Hepatocyte (in vitro differentiated cells): ENCODE data around the gene ARHGEF37. TPM values are rescaled to one million over a fixed set of nuclear protein-coding genes. Genes with fewer than 3 reads are reported as not detected.

ENCODE experiments used
- DNase-seq: peaks from one replicate; pipeline ENCODE4 v3.0.0-alpha.2; 2016; ENCODE audit warnings: low spot score
- H2AFZ ChIP-seq: fragments of 200-600 bp; sonication (generic); 2 replicates; pipeline ENCODE4 v1.6.0; 2016; ENCODE audit warnings: antibody characterized with exemption, mild to moderate bottlenecking
- H3K27ac ChIP-seq: fragments of 200-600 bp; sonication (generic); 2 replicates; pipeline ENCODE4 v1.5.1; 2016; ENCODE audit warnings: mild to moderate bottlenecking
- H3K27me3 ChIP-seq: fragments of 200-600 bp; sonication (generic); 2 replicates; pipeline ENCODE4 v1.6.1; 2016
- H3K36me3 ChIP-seq: fragments of 200-600 bp; sonication (generic); replicated peaks from 2 replicates; pipeline ENCODE4 v1.5.1; 2016; ENCODE audit warnings: low read depth; ENCODE audit not compliant: insufficient read depth
- H3K4me1 ChIP-seq: fragments of 200-600 bp; sonication (generic); 2 replicates; pipeline ENCODE4 v1.5.1; 2016; ENCODE audit warnings: mild to moderate bottlenecking, moderate library complexity; ENCODE audit not compliant: insufficient read depth
- H3K4me2 ChIP-seq: fragments of 200-600 bp; sonication (generic); 2 replicates; pipeline ENCODE4 v1.6.0; 2016
- H3K4me3 ChIP-seq: fragments of 200-600 bp; sonication (generic); 2 replicates; pipeline ENCODE4 v1.5.1; 2016; ENCODE audit warnings: mild to moderate bottlenecking
- H3K79me2 ChIP-seq: fragments of 200-600 bp; sonication (generic); 2 replicates; pipeline ENCODE4 v1.6.0; 2017; ENCODE audit warnings: mild to moderate bottlenecking
- H3K9me2 ChIP-seq: fragments of 200-600 bp; sonication (generic); replicated peaks from 2 replicates; pipeline ENCODE4 v1.6.0; 2017; ENCODE audit warnings: mild to moderate bottlenecking; ENCODE audit not compliant: insufficient read depth
- H3K9me3 ChIP-seq: fragments of 200-600 bp; sonication (generic); 2 replicates; pipeline ENCODE4 v1.5.1; 2016; ENCODE audit warnings: low read depth, mild to moderate bottlenecking
- H4K20me1 ChIP-seq: fragments of 200-600 bp; sonication (generic); 2 replicates; pipeline ENCODE4 v1.6.0; 2016; ENCODE audit warnings: mild to moderate bottlenecking; ENCODE audit not compliant: insufficient read depth, poor library complexity, severe bottlenecking
- EZH2 ChIP-seq: fragments of 200-600 bp; sonication (generic); IDR thresholded peaks from 2 replicates; pipeline ENCODE4 v1.6.1; 2016; ENCODE audit warnings: antibody characterized with exemption, mild to moderate bottlenecking, borderline replicate concordance
- EZH2phosphoT487 ChIP-seq: fragments of 200-600 bp; sonication (generic); IDR thresholded peaks from one replicate; pipeline ENCODE4 v1.6.1; 2018; ENCODE audit warnings: antibody characterized with exemption, mild to moderate bottlenecking, low read depth, moderate library complexity; ENCODE audit not compliant: unreplicated experiment, severe bottlenecking
- WGBS: methylation state at CpG from one replicate; pipeline ENCODE4 v1.1.6; 2016; ENCODE audit warnings: low lambda C conversion rate; ENCODE audit errors: missing lambda C conversion rate; 5-methylcytosine and 5-hydroxymethylcytosine counted together
- polyA plus RNA-seq: library from polyadenylated mRNA; unstranded; fragments of >200 nt; fragmentation: Nextera tagmentation; extraction: Ambion mirVana; gene quantifications from 2 replicates; pipeline ENCODE4 v1.2.1, GENCODE V29; 2016
- total RNA-seq: library from RNA; depleted of rRNA; stranded (reverse); fragments of >200 nt; gene quantifications from 2 replicates; pipeline ENCODE4 v1.2.3, GENCODE V29; 2014
- TF ChIP-seq, protein P1 (sequence below): fragments of 200-600 bp; sonication (generic); IDR thresholded peaks from 2 replicates; pipeline ENCODE4 v1.5.1; 2016; ENCODE audit warnings: antibody characterized with exemption, mild to moderate bottlenecking; ENCODE audit not compliant: poor library complexity

Gene ARHGEF37
- total and polyA plus RNA-seq, 2 experiments from 2014 or later = 2.3 to 2.9 TPM

GRCh38 chr5:149651686-149652085 lies 70.4 kb downstream of the ARHGEF37 start:
- Histone ChIP-seq H3K36me3 (no peaks in the 10 kb centered on the region), H3K4me1 (no peaks in the 10 kb centered on the region), H3K27me3 (no peaks in the 10 kb centered on the region), H3K27ac (no peak overlapping the region), H3K4me2 (no peak overlapping the region), H3K9me2 (no peaks in the 10 kb centered on the region), H4K20me1 (no peaks in the 10 kb centered on the region), H2AFZ (no peak overlapping the region), H3K79me2 (no peaks in the 10 kb centered on the region), H3K4me3 (no peak overlapping the region), H3K9me3 (no peaks in the 10 kb centered on the region)
- DNase-seq = no peak
- TF ChIP-seq, protein P1, sequence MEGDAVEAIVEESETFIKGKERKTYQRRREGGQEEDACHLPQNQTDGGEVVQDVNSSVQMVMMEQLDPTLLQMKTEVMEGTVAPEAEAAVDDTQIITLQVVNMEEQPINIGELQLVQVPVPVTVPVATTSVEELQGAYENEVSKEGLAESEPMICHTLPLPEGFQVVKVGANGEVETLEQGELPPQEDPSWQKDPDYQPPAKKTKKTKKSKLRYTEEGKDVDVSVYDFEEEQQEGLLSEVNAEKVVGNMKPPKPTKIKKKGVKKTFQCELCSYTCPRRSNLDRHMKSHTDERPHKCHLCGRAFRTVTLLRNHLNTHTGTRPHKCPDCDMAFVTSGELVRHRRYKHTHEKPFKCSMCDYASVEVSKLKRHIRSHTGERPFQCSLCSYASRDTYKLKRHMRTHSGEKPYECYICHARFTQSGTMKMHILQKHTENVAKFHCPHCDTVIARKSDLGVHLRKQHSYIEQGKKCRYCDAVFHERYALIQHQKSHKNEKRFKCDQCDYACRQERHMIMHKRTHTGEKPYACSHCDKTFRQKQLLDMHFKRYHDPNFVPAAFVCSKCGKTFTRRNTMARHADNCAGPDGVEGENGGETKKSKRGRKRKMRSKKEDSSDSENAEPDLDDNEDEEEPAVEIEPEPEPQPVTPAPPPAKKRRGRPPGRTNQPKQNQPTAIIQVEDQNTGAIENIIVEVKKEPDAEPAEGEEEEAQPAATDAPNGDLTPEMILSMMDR = no peak
- TF ChIP-seq EZH2 = no peak
- TF ChIP-seq EZH2phosphoT487 = no peak
- 83% methylated on average over 1 of the region's 1 CpG for WGBS

DNA sequence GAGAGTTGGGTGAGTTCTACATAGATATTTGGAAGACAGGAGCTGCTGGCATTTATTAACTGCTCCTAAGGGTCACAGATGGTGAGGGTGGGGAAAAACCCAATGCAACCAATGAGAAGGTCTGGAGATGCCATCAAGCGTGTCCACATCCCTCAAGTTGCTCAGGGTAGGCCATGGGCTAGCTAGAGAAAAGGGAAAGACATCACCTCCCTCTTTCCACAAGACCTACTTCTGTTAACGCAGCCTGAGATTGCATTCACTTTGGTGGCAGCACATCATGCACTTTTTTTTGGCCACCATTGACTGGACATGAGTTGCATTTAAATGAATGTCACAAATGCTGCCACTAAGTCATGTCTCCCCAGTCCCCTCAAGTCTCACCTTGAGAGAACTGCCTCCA lies 71.4 kb downstream of the ARHGEF37 start:
- H4K20me1 ChIP-seq = no peaks in the 10 kb centered on the region
- no peak overlapping the region for H3K4me2 ChIP-seq
- no peaks in the 10 kb centered on the region for H3K79me2 ChIP-seq
- no peaks in the 10 kb centered on the region for H3K9me2 ChIP-seq
- H2AFZ ChIP-seq = no peak overlapping the region
- no peaks in the 10 kb centered on the region for H3K4me1 ChIP-seq
- no peaks in the 10 kb centered on the region for H3K27me3 ChIP-seq
- no peaks in the 10 kb centered on the region for H3K36me3 ChIP-seq
- no peak overlapping the region for H3K4me3 ChIP-seq
- no peak for TF ChIP-seq EZH2phosphoT487
- TF ChIP-seq EZH2 = no peak
- TF ChIP-seq, protein P1 = no peak
- DNase-seq = no peak
- 91% methylated on average over 2 of the region's 2 CpGs for WGBS
- no peaks in the 10 kb centered on the region for H3K9me3 ChIP-seq
- H3K27ac ChIP-seq = no peak overlapping the region

DNA sequence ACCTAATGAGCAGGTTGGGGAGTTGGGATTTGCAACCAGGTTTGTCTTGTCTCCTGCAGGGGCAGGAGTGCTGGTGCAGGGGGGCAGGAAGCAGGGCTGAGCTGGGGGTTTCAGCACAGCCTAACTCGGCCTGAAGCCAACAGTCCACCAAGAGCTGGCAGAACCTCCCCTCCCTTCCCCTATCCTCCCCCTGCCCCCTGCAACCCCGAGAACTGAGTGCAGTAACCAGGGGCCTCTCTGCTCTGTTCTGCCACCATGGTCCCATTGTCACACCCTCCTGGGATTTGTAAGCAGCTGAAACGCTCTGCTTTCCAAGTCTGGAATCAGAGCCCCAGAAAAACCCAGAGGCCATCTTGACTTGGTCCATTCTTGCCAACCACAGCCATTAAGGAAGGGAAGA lies 72.9 kb downstream of the ARHGEF37 start:
- Histone ChIP-seq H3K79me2 (no peaks in the 10 kb centered on the region), H2AFZ (no peak overlapping the region), H3K4me1 (no peaks in the 10 kb centered on the region), H3K27ac (no peak overlapping the region), H3K4me2 (no peak overlapping the region), H3K27me3 (no peaks in the 10 kb centered on the region), H3K9me2 (no peaks in the 10 kb centered on the region), H4K20me1 (no peaks in the 10 kb centered on the region), H3K36me3 (no peaks in the 10 kb centered on the region), H3K4me3 (no peak overlapping the region), H3K9me3 (no peaks in the 10 kb centered on the region)
- DNase-seq = no peak
- WGBS = 47% methylated on average over 3 of the region's 3 CpGs
- no peak for TF ChIP-seq EZH2
- no peak for TF ChIP-seq EZH2phosphoT487
- TF ChIP-seq, protein P1 = no peak
